Upper lobe of right lung (tissue), 1 donor: ENCODE data around the gene RPA3. TPM values are rescaled to one million over a fixed set of nuclear protein-coding genes. Genes with fewer than 3 reads are reported as not detected.

Source experiments
- ATAC-seq: fragments of 200-7000 bp; cut with Tn5 transposase; one replicate; pipeline ENCODE4 v1.9.1; 2020; ENCODE audit warnings: mild to moderate bottlenecking, moderate library complexity
- DNase-seq: peaks from one replicate; pipeline ENCODE4 v3.0.0-alpha.2; 2020
- H3K27ac ChIP-seq: fragments of 200-600 bp; one replicate; pipeline ENCODE4 v1.8.0; 2022
- H3K27me3 ChIP-seq: fragments of 200-600 bp; one replicate; pipeline ENCODE4 v1.8.0; 2022; ENCODE audit warnings: mild to moderate bottlenecking
- H3K36me3 ChIP-seq: fragments of 200-600 bp; one replicate; pipeline ENCODE4 v1.8.0; 2022
- H3K4me1 ChIP-seq: fragments of 200-600 bp; one replicate; pipeline ENCODE4 v1.8.0; 2022
- H3K4me3 ChIP-seq: fragments of 200-600 bp; one replicate; pipeline ENCODE4 v1.8.0; 2022; ENCODE audit warnings: mild to moderate bottlenecking
- H3K9me3 ChIP-seq: fragments of 200-600 bp; one replicate; pipeline ENCODE4 v1.8.0; 2022
- intact Hi-C: fragments of 100-400 bp; cut with DNase I; formaldehyde crosslinking; loops from one replicate; pipeline ENCODE4 v1.11.0; 2022
- total RNA-seq: library from RNA; stranded (reverse); fragmentation: NEBNext Ultra II Directional; extraction: Animal tissue kit (Norgen Biotek cat#: 25700); gene quantifications from one replicate; pipeline ENCODE4 v1.2.1, GENCODE V29; 2021
- TF ChIP-seq, protein P1 (sequence below): fragments of 200-600 bp; IDR thresholded peaks from one replicate; pipeline ENCODE4 v1.8.0; 2022; ENCODE audit warnings: antibody characterized with exemption
- donor health status: DM: no; HTN: yes; CAD: no; lungs with severe emphysema.

RPA3 gene
- total RNA-seq, 1 donor from 2014 or later, result 21.4 TPM

DNA sequence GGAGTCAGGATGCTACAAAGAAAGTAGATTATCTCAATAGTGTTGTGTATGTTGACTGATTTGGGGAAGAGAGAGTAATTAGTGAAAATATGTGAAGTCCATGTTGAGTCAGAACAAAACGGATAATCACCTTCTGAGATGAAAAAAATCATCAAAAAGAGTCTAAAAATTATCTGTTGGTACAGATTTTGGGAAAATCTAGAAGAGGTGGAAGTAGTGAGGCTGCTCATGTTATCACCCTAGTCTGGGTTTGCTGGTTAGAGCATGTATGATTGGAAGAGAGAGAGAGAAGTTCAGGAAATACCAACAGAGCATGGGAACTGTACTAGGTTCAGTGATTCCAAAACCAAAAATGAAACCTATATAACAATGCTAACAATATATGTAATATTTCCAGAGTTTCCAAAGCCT lies 12.3 kb downstream of the RPA3 start:
- Histone ChIP-seq H3K36me3 (no peaks in the 10 kb centered on the region), H3K4me1 (no peaks in the 10 kb centered on the region), H3K27ac (no peak overlapping the region), H3K9me3 (no peaks in the 10 kb centered on the region), H3K27me3 (no peaks in the 10 kb centered on the region), H3K4me3 (no peak overlapping the region)
- DNase-seq, result no peak
- TF ChIP-seq, protein P1, sequence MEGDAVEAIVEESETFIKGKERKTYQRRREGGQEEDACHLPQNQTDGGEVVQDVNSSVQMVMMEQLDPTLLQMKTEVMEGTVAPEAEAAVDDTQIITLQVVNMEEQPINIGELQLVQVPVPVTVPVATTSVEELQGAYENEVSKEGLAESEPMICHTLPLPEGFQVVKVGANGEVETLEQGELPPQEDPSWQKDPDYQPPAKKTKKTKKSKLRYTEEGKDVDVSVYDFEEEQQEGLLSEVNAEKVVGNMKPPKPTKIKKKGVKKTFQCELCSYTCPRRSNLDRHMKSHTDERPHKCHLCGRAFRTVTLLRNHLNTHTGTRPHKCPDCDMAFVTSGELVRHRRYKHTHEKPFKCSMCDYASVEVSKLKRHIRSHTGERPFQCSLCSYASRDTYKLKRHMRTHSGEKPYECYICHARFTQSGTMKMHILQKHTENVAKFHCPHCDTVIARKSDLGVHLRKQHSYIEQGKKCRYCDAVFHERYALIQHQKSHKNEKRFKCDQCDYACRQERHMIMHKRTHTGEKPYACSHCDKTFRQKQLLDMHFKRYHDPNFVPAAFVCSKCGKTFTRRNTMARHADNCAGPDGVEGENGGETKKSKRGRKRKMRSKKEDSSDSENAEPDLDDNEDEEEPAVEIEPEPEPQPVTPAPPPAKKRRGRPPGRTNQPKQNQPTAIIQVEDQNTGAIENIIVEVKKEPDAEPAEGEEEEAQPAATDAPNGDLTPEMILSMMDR, result no peak
- intact Hi-C loops, result no loop called here
- no peak for ATAC-seq

DNA sequence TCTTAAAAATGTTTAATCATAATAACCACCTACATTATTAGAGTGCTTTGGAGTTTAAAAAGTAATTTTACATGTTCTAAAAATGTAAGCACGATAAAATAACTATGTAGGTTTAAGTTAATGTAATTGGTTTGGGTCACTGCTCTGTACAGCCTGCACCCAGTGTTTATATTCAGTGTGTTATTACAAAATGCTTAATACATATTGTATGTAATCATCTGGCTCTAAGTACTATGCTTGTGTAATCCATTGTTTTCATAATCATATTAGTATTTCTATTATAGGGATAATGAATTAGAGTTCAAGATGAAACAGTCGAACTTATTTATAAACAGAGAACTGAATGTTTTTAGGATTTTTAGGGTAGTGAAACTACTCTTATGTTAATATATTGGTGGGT lies 13.1 kb downstream of the RPA3 start:
- DNase-seq (no peak), ATAC-seq (no peak)
- TF ChIP-seq, protein P1, result no peak
- Histone ChIP-seq H3K36me3 (no peaks in the 10 kb centered on the region), H3K27me3 (no peaks in the 10 kb centered on the region), H3K27ac (no peak overlapping the region), H3K4me1 (no peaks in the 10 kb centered on the region), H3K4me3 (no peak overlapping the region), H3K9me3 (no peaks in the 10 kb centered on the region)
- intact Hi-C loops, result no loop called here

DNA sequence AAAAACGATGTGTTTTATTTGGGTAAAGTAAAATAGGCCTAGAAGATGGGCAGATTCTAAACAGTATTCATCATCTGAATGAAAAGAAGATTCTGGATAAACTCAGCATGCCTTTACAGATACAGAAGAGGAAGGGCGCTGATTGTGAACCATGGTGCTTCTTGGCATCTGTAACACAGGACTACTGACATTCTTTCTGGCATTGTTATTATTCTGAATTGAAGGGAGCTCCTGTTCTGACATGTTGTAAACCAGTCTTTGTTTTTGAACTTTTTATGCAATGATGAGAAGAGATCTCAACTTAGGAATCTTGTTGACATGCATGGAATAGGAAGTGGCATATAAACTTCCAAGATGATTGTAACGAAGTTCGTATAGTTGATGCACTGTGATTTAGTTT lies 13.5 kb downstream of the RPA3 start:
- no peak overlapping the region for H3K27ac ChIP-seq
- DNase-seq (no peak), ATAC-seq (no peak)
- H3K4me1 ChIP-seq, result no peaks in the 10 kb centered on the region
- intact Hi-C loops, result no loop called here
- no peaks in the 10 kb centered on the region for H3K9me3 ChIP-seq
- no peak overlapping the region for H3K4me3 ChIP-seq
- no peaks in the 10 kb centered on the region for H3K27me3 ChIP-seq
- TF ChIP-seq, protein P1, result no peak
- H3K36me3 ChIP-seq, result no peaks in the 10 kb centered on the region

DNA sequence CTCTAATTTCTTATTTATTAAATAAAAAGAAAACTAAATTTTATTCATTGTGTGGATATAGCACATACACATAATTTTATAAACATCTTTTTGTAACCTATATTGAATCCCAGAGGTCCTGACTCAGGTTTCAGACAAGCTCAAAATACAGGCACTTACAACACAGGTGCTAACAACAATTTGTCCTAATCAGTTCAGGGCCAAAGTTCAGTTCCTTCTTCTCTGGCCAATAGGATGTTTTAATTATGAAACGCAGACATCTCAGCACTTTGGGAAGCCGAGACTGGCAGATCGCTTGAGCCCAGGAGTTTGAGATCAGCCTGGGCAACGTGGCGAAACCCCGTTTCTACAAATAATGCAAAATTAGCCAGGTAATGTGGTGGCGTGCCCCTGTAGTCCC lies 15.0 kb downstream of the RPA3 start:
- DNase-seq (no peak), ATAC-seq (no peak)
- no peaks in the 10 kb centered on the region for H3K4me1 ChIP-seq
- H3K36me3 ChIP-seq, result no peaks in the 10 kb centered on the region
- no peaks in the 10 kb centered on the region for H3K9me3 ChIP-seq
- H3K27ac ChIP-seq, result no peak overlapping the region
- TF ChIP-seq, protein P1, result no peak
- H3K4me3 ChIP-seq, result no peak overlapping the region
- H3K27me3 ChIP-seq, result no peaks in the 10 kb centered on the region
- intact Hi-C loops, result no loop called here

DNA sequence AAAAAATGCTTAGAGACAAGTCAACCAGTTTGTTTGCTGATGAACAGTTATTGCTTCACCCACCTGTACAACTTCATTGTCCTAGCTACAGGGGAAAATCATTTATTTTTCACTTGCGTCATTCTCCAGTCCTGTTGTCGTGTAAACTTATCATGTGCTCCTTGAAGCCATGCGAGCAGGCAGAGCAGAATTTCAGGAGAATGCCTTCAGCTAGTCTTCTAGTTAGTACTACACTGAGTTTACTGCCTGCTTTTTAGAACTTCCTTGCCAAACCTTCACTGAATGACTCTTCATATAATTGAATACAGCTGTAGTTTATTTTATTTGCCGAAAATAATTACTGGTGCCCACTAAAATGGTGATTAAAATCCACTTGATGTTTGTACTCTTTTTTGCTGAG lies 15.6 kb downstream of the RPA3 start:
- no peaks in the 10 kb centered on the region for H3K4me1 ChIP-seq
- no peak for ATAC-seq
- TF ChIP-seq, protein P1, result no peak
- intact Hi-C loops, result no loop called here
- no peak overlapping the region for H3K4me3 ChIP-seq
- no peaks in the 10 kb centered on the region for H3K27me3 ChIP-seq
- DNase-seq, result no peak
- no peak overlapping the region for H3K27ac ChIP-seq
- H3K9me3 ChIP-seq, result no peaks in the 10 kb centered on the region
- no peaks in the 10 kb centered on the region for H3K36me3 ChIP-seq

DNA sequence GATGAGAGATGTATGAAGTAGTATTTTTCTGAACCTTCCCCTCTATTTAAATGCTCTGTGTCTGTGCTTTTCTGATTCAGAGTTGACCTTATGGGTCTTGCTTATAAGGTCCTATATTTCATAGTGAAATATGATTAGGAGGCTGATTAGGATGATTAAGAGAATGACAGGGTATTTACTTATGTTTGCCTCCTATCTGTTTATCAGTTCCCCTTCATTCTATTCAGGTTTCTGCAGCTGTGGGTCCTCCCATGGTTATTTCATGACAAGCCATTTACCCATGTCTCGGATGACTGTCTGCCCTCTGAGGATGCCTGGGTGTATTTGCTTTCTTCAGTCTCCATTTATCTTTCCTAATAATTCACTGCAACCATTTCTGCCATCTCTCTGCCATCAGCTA lies 16.9 kb downstream of the RPA3 start:
- no peaks in the 10 kb centered on the region for H3K27me3 ChIP-seq
- ATAC-seq, result no peak
- H3K27ac ChIP-seq, result no peak overlapping the region
- intact Hi-C loops, result no loop called here
- no peaks in the 10 kb centered on the region for H3K4me1 ChIP-seq
- TF ChIP-seq, protein P1, result no peak
- no peak for DNase-seq
- H3K9me3 ChIP-seq, result no peaks in the 10 kb centered on the region
- H3K36me3 ChIP-seq, result no peaks in the 10 kb centered on the region
- no peak overlapping the region for H3K4me3 ChIP-seq
